TTC549 (cell line): ENCODE results near the gene CTNNBIP1.
"Not testable (repeated sequence)": the region's sequence is repeated elsewhere in the genome, so short reads cannot be mapped to it uniquely, and the experiment has no call there.

Experiments used
- FAIRE-seq: peaks from 2 replicates; lab custom pipeline; 2012; peaks lifted over from hg19 to GRCh38; lab: Jason Lieb, UNC

CTNNBIP1 gene

GRCh38 chr1:9827558-9828185, 82.4 kb downstream of the CTNNBIP1 start:
- no peak for FAIRE-seq

- no peak for FAIRE-seq
These were observed 83.5 kb downstream of the CTNNBIP1 start for GRCh38 chr1:9826616-9827015.

GRCh38 chr1:9826087-9826486, 84.0 kb downstream of the CTNNBIP1 start:
- no peak for FAIRE-seq

- no peak for FAIRE-seq
These were observed 84.7 kb downstream of the CTNNBIP1 start for GRCh38 chr1:9825093-9826074.

GRCh38 chr1:9824702-9825089, 85.4 kb downstream of the CTNNBIP1 start:
- no peak for FAIRE-seq

GRCh38 chr1:9823943-9824701, 85.9 kb downstream of the CTNNBIP1 start, which contains the start of gene CLSTN1:
Gene CLSTN1, minus strand, starts transcription at chr1:9823965. Its CDS starts 232 bp downstream, at chr1:9823733.
- FAIRE-seq: no peak

GRCh38 chr1:9823693-9823942, 86.5 kb downstream of the CTNNBIP1 start:
- no peak for FAIRE-seq

- no peak for FAIRE-seq
These were observed 87.0 kb downstream of the CTNNBIP1 start for GRCh38 chr1:9822897-9823692.

GRCh38 chr1:9822490-9822889, 87.6 kb downstream of the CTNNBIP1 start:
- no peak for FAIRE-seq

GRCh38 chr1:9821710-9822109, 88.4 kb downstream of the CTNNBIP1 start:
- FAIRE-seq: no peak

- FAIRE-seq: no peak
These were observed 89.5 kb downstream of the CTNNBIP1 start for GRCh38 chr1:9820521-9820920.

GRCh38 chr1:9817734-9818133, 92.3 kb downstream of the CTNNBIP1 start:
- FAIRE-seq: no peak

- FAIRE-seq: no peak
These were observed 93.9 kb downstream of the CTNNBIP1 start for GRCh38 chr1:9816199-9816598.

- FAIRE-seq: no peak
These were observed 94.9 kb downstream of the CTNNBIP1 start for GRCh38 chr1:9815150-9815549.

- no peak for FAIRE-seq
These were observed 95.5 kb downstream of the CTNNBIP1 start for GRCh38 chr1:9814619-9815018.

- no peak for FAIRE-seq
These were observed 98.7 kb downstream of the CTNNBIP1 start for GRCh38 chr1:9811239-9811966.

- no peak for FAIRE-seq
These were observed 101.0 kb downstream of the CTNNBIP1 start for GRCh38 chr1:9809100-9809510.

- FAIRE-seq: no peak
These were observed 101.6 kb downstream of the CTNNBIP1 start for GRCh38 chr1:9808459-9808858.

- FAIRE-seq: no peak
These were observed 102.5 kb downstream of the CTNNBIP1 start for GRCh38 chr1:9807541-9807940.

- not testable (repeated sequence) for FAIRE-seq
These were observed 104.1 kb downstream of the CTNNBIP1 start for GRCh38 chr1:9805972-9806371.

GRCh38 chr1:9805006-9805508, 105.0 kb downstream of the CTNNBIP1 start:
- no peak for FAIRE-seq
